HG03045 (cell line): Measurements from ENCODE around the gene DVL3.
"Not testable (repeated sequence)": the region's sequence is repeated elsewhere in the genome, so short reads cannot be mapped to it uniquely, and the experiment has no call there.

ENCODE experiments used
- ATAC-seq: cut with Tn5 transposase; IDR thresholded peaks from one replicate; pipeline ENCODE4 v1.9.1; 2021; ENCODE audit warnings: mild to moderate bottlenecking, moderate library complexity; ENCODE audit not compliant: unreplicated experiment

DVL3 gene

GRCh38 chr3:184154885-184155643 lies at the start of gene DVL3:
Gene DVL3 (plus strand): TSS chr3:184155377. CDS start chr3:184155636, 259 bp downstream.
- ATAC-seq = peak; percentile 78

- ATAC-seq = no peak
Observed at GRCh38 chr3:184110316-184110725, 44.9 kb upstream of the DVL3 start.

GRCh38 chr3:184116017-184116416 lies 39.2 kb upstream of the DVL3 start:
- no peak for ATAC-seq

- no peak for ATAC-seq
Observed at GRCh38 chr3:184117636-184118035, 37.5 kb upstream of the DVL3 start.

- not testable (repeated sequence) for ATAC-seq
Observed at GRCh38 chr3:184121031-184121430, 34.1 kb upstream of the DVL3 start.

GRCh38 chr3:184126006-184126405 lies 29.2 kb upstream of the DVL3 start:
- no peak for ATAC-seq

GRCh38 chr3:184129012-184129411 lies 26.2 kb upstream of the DVL3 start:
- no peak for ATAC-seq

- ATAC-seq = no peak
Observed at GRCh38 chr3:184132945-184133344, 22.2 kb upstream of the DVL3 start.

- ATAC-seq = no peak
Observed at GRCh38 chr3:184133840-184134745, 21.1 kb upstream of the DVL3 start.

GRCh38 chr3:184134746-184135148 lies 20.4 kb upstream of the DVL3 start:
- peak; percentile 9 for ATAC-seq

GRCh38 chr3:184135149-184135910 lies 19.8 kb upstream of the DVL3 start, which contains the start of gene EIF2B5:
Gene EIF2B5 (plus strand): TSS chr3:184135358. CDS start chr3:184135386, 28 bp downstream.
- ATAC-seq = peak; percentile 89

- ATAC-seq = no peak
Observed at GRCh38 chr3:184135911-184136260, 19.3 kb upstream of the DVL3 start.

GRCh38 chr3:184140436-184140835 lies 14.7 kb upstream of the DVL3 start:
- ATAC-seq = no peak

GRCh38 chr3:184142199-184142598 lies 13.0 kb upstream of the DVL3 start:
- ATAC-seq = no peak

GRCh38 chr3:184143327-184143726 lies 11.8 kb upstream of the DVL3 start:
- ATAC-seq = no peak

GRCh38 chr3:184144505-184144904 lies 10.7 kb upstream of the DVL3 start:
- no peak for ATAC-seq

- ATAC-seq = no peak
Observed at GRCh38 chr3:184145111-184145524, 10.1 kb upstream of the DVL3 start.

GRCh38 chr3:184145751-184146270 lies 9.4 kb upstream of the DVL3 start:
- no peak for ATAC-seq

GRCh38 chr3:184148076-184148475 lies 7.1 kb upstream of the DVL3 start:
- no peak for ATAC-seq

- no peak for ATAC-seq
Observed at GRCh38 chr3:184149123-184149522, 6.1 kb upstream of the DVL3 start.

GRCh38 chr3:184149770-184150169 lies 5.4 kb upstream of the DVL3 start:
- ATAC-seq = not testable (repeated sequence)
